Measurements from ENCODE around the gene ASCL5. TPM values are rescaled to one million over a fixed set of nuclear protein-coding genes. Genes with fewer than 3 reads are reported as not detected.

ASCL5 gene
- total and polyA plus RNA-seq, 5 experiments from 2014 or later: 0.08 to 0.27 TPM; not detected in 3

- Mint-ChIP-seq H3K9me3 (no peaks in the 10 kb centered on the region), H3K27me3 (peaks cover 8 to 16% (median 9%) of the 10 kb centered on the region in 5 donors), H3K4me3 (no peak overlapping the region), H3K36me3 (no peaks in the 10 kb centered on the region), H3K27ac (no peak overlapping the region), H3K4me1 (no peaks in the 10 kb centered on the region)
- POLR2A ChIA-PET: interaction anchor here (1.1 to 1.4 kb wide), 2 partner anchors 28 to 29 kb away, joined by 3 to 4 read pairs; no protein-coding TSS in a partner anchor
- peak; percentile 46 to 79 for ATAC-seq
- peak in 9 of 10 donors; percentile 5 to 72 (median 29) for DNase-seq
Observed at GRCh38 chr1:201085902-201086735, 40.9 kb downstream of the ASCL5 start.

- H3K27me3 Mint-ChIP-seq: peaks cover 5 to 16% (median 9%) of the 10 kb centered on the region in 5 donors
- H3K4me1 Mint-ChIP-seq: no peaks in the 10 kb centered on the region
- H3K27ac Mint-ChIP-seq: no peak overlapping the region
- no peaks in the 10 kb centered on the region for H3K36me3 Mint-ChIP-seq
- no peak overlapping the region for H3K4me3 Mint-ChIP-seq
- peak in 2 of 10 donors; percentile 8 for DNase-seq
- POLR2A ChIA-PET: no interaction called here
- peak in 1 of 2 donors; percentile 32 for ATAC-seq
- no peaks in the 10 kb centered on the region for H3K9me3 Mint-ChIP-seq
Observed at GRCh38 chr1:201084295-201084694, 42.7 kb downstream of the ASCL5 start.

- POLR2A ChIA-PET: no interaction called here
- ATAC-seq (no peak), DNase-seq (no peak)
- Mint-ChIP-seq H3K4me1 (no peaks in the 10 kb centered on the region), H3K36me3 (no peaks in the 10 kb centered on the region), H3K27me3 (peaks cover 4 to 16% (median 8%) of the 10 kb centered on the region in 5 donors), H3K27ac (no peak overlapping the region), H3K4me3 (no peak overlapping the region), H3K9me3 (no peaks in the 10 kb centered on the region)
Observed at GRCh38 chr1:201083741-201084140, 43.2 kb downstream of the ASCL5 start.

- POLR2A ChIA-PET: no interaction called here
- Mint-ChIP-seq H3K36me3 (no peaks in the 10 kb centered on the region), H3K4me1 (no peaks in the 10 kb centered on the region), H3K27me3 (peaks cover 0 to 2% (median 0%) of the 10 kb centered on the region in 5 donors), H3K9me3 (no peaks in the 10 kb centered on the region), H3K27ac (peak overlapping the region in 1 of 10 donors; percentile 86), H3K4me3 (no peak overlapping the region)
- ATAC-seq (no peak), DNase-seq (no peak)
Observed at GRCh38 chr1:201080135-201080534, 46.8 kb downstream of the ASCL5 start.

GRCh38 chr1:201077736-201078135 lies 49.2 kb downstream of the ASCL5 start:
- ATAC-seq: no peak
- H3K27ac Mint-ChIP-seq: no peak overlapping the region

GRCh38 chr1:201077116-201077515 lies 49.9 kb downstream of the ASCL5 start:
- DNase-seq (no peak), ATAC-seq (no peak)
- H3K27me3 Mint-ChIP-seq: no peaks in the 10 kb centered on the region
- H3K4me3 Mint-ChIP-seq: no peak overlapping the region
- no peaks in the 10 kb centered on the region for H3K4me1 Mint-ChIP-seq
- no peak overlapping the region for H3K27ac Mint-ChIP-seq
- no peaks in the 10 kb centered on the region for H3K36me3 Mint-ChIP-seq
- no peaks in the 10 kb centered on the region for H3K9me3 Mint-ChIP-seq
- POLR2A ChIA-PET: no interaction called here

More at GRCh38 chr1:201077736-201078135, 49.2 kb downstream of the ASCL5 start:
- POLR2A ChIA-PET: no interaction called here
- Mint-ChIP-seq H3K4me1 (no peaks in the 10 kb centered on the region), H3K9me3 (no peaks in the 10 kb centered on the region), H3K27me3 (no peaks in the 10 kb centered on the region), H3K36me3 (no peaks in the 10 kb centered on the region), H3K4me3 (no peak overlapping the region)
- DNase-seq: no peak

- H3K9me3 Mint-ChIP-seq: no peaks in the 10 kb centered on the region
- ATAC-seq (no peak), DNase-seq (no peak)
- peaks cover 0 to 8% (median 2%) of the 10 kb centered on the region in 4 donors for H3K4me1 Mint-ChIP-seq
- H3K36me3 Mint-ChIP-seq: no peaks in the 10 kb centered on the region
- H3K27ac Mint-ChIP-seq: no peak overlapping the region
- no peaks in the 10 kb centered on the region for H3K27me3 Mint-ChIP-seq
- POLR2A ChIA-PET: no interaction called here
- no peak overlapping the region for H3K4me3 Mint-ChIP-seq
Observed at GRCh38 chr1:201076092-201076491, 50.9 kb downstream of the ASCL5 start.

- POLR2A ChIA-PET: no interaction called here
- Mint-ChIP-seq H3K4me1 (peaks cover 0 to 8% (median 2%) of the 10 kb centered on the region in 4 donors), H3K27me3 (no peaks in the 10 kb centered on the region), H3K4me3 (no peak overlapping the region), H3K27ac (no peak overlapping the region), H3K9me3 (no peaks in the 10 kb centered on the region), H3K36me3 (no peaks in the 10 kb centered on the region)
- no peak for ATAC-seq
- DNase-seq: peak in 1 of 10 donors; percentile 2
Observed at GRCh38 chr1:201074018-201074417, 53.0 kb downstream of the ASCL5 start.

- Mint-ChIP-seq H3K4me3 (no peak overlapping the region), H3K4me1 (peaks cover 0 to 8% (median 2%) of the 10 kb centered on the region in 4 donors), H3K9me3 (no peaks in the 10 kb centered on the region), H3K36me3 (no peaks in the 10 kb centered on the region), H3K27ac (no peak overlapping the region), H3K27me3 (no peaks in the 10 kb centered on the region)
- DNase-seq: peak in 1 of 10 donors; percentile 51
- no peak for ATAC-seq
- POLR2A ChIA-PET: no interaction called here
Observed at GRCh38 chr1:201072922-201073321, 54.1 kb downstream of the ASCL5 start.

- POLR2A ChIA-PET: no interaction called here
- H3K9me3 Mint-ChIP-seq: no peaks in the 10 kb centered on the region
- no peaks in the 10 kb centered on the region for H3K36me3 Mint-ChIP-seq
- H3K27ac Mint-ChIP-seq: no peak overlapping the region
- H3K4me1 Mint-ChIP-seq: peaks cover 0 to 8% (median 2%) of the 10 kb centered on the region in 4 donors
- no peaks in the 10 kb centered on the region for H3K27me3 Mint-ChIP-seq
- ATAC-seq: no peak
- no peak for DNase-seq
- H3K4me3 Mint-ChIP-seq: no peak overlapping the region
Observed at GRCh38 chr1:201072149-201072548, 54.8 kb downstream of the ASCL5 start.

- no peak overlapping the region for H3K27ac Mint-ChIP-seq
- no peaks in the 10 kb centered on the region for H3K36me3 Mint-ChIP-seq
- peaks cover 0 to 2% (median 0%) of the 10 kb centered on the region in 5 donors for H3K27me3 Mint-ChIP-seq
- no peak for DNase-seq
- peaks cover 0 to 8% (median 2%) of the 10 kb centered on the region in 4 donors for H3K4me1 Mint-ChIP-seq
- POLR2A ChIA-PET: no interaction called here
- ATAC-seq: no peak
- H3K9me3 Mint-ChIP-seq: no peaks in the 10 kb centered on the region
- H3K4me3 Mint-ChIP-seq: no peak overlapping the region
Observed at GRCh38 chr1:201069636-201070035, 57.3 kb downstream of the ASCL5 start.

- no peak for ATAC-seq
- no peak for DNase-seq
Observed at GRCh38 chr1:201068976-201069375, 58.0 kb downstream of the ASCL5 start.

GRCh38 chr1:201066986-201067385 lies 60.0 kb downstream of the ASCL5 start:
- ATAC-seq (no peak), DNase-seq (no peak)
- Mint-ChIP-seq H3K27ac (peak overlapping the region in 1 of 10 donors; percentile 25), H3K4me3 (no peak overlapping the region), H3K36me3 (no peaks in the 10 kb centered on the region), H3K27me3 (peaks cover 0 to 3% (median 0%) of the 10 kb centered on the region in 5 donors), H3K4me1 (peaks cover 0 to 8% (median 2%) of the 10 kb centered on the region in 4 donors), H3K9me3 (no peaks in the 10 kb centered on the region)
- POLR2A ChIA-PET: no interaction called here

More at GRCh38 chr1:201068976-201069375, 58.0 kb downstream of the ASCL5 start:
- Mint-ChIP-seq H3K4me3 (no peak overlapping the region), H3K4me1 (peaks cover 0 to 8% (median 2%) of the 10 kb centered on the region in 4 donors), H3K9me3 (no peaks in the 10 kb centered on the region), H3K27ac (peak overlapping the region in 1 of 10 donors; percentile 13), H3K27me3 (peaks cover 0 to 3% (median 0%) of the 10 kb centered on the region in 5 donors), H3K36me3 (no peaks in the 10 kb centered on the region)
- POLR2A ChIA-PET: no interaction called here
